Spleen (tissue), 11 donors: ENCODE data around the gene STAP2. TPM values are rescaled to one million over a fixed set of nuclear protein-coding genes. Genes with fewer than 3 reads are reported as not detected.
"Not testable (repeated sequence)": the region's sequence is repeated elsewhere in the genome, so short reads cannot be mapped to it uniquely, and the experiment has no call there.

ENCODE experiments used
- DNase-seq: peaks from one replicate; pipeline ENCODE4 v3.0.0-alpha.2; 2020
- H3K27ac ChIP-seq, 8 donors: fragments of 200-600 bp; sonication (generic) in 7 of 8; 1 replicate in 4 of 8; 2 replicates in 4 of 8; pipeline versions ENCODE4 v1.5.0 to v1.8.0; 2016 to 2021; ENCODE audit warnings: inconsistent platforms in 4 of 8, mild to moderate bottlenecking in 4 of 8, moderate library complexity in 1 of 8
- H3K27me3 ChIP-seq, 7 donors: fragments of 200-600 bp; sonication (generic) in 6 of 7; replicated peaks in 1 of 7; 1 replicate in 4 of 7; 2 replicates in 3 of 7; pipeline versions ENCODE4 v1.5.0 to v1.8.0; 2016 to 2021; ENCODE audit warnings: inconsistent platforms in 3 of 7, mild to moderate bottlenecking in 1 of 7
- H3K36me3 ChIP-seq, 6 donors: fragments of 200-600 bp; sonication (generic) in 5 of 6; 1 replicate in 4 of 6; 2 replicates in 2 of 6; pipeline versions ENCODE4 v1.5.0 to v1.8.0; 2016 to 2021; ENCODE audit warnings: inconsistent platforms in 2 of 6
- H3K4me1 ChIP-seq, 6 donors: fragments of 200-600 bp; sonication (generic) in 5 of 6; 1 replicate in 3 of 6; 2 replicates in 3 of 6; pipeline versions ENCODE4 v1.5.0 to v1.8.0; 2016 to 2021; ENCODE audit warnings: inconsistent platforms in 3 of 6
- H3K4me3 ChIP-seq, 8 donors: fragments of 200-600 bp; sonication (generic) in 7 of 8; 1 replicate in 4 of 8; 2 replicates in 4 of 8; pipeline versions ENCODE4 v1.5.0 to v1.8.0; 2016 to 2021; ENCODE audit warnings: inconsistent platforms in 4 of 8, mild to moderate bottlenecking in 4 of 8, moderate library complexity in 2 of 8
- H3K9me3 ChIP-seq, 8 donors: fragments of 200-600 bp; sonication (generic) in 7 of 8; 1 replicate in 4 of 8; 2 replicates in 4 of 8; pipeline versions ENCODE4 v1.5.0 to v1.8.0; 2016 to 2021; ENCODE audit warnings: inconsistent platforms in 4 of 8
- CTCF ChIP-seq, 11 experiments: fragments of 200-600 bp in 7 of 11; fragments of 450-650 bp in 4 of 11; sonication (generic) in 4 of 11; IDR thresholded peaks in 8 of 11; conservative IDR thresholded peaks in 3 of 11; 1 replicate in 7 of 11; 2 replicates in 4 of 11; pipeline versions ENCODE4 v1.4.0 to v1.8.0; 2016 to 2021; ENCODE audit warnings: antibody characterized with exemption in 11 of 11, inconsistent platforms in 4 of 11, mild to moderate bottlenecking in 1 of 11
- POLR2A ChIP-seq, 3 donors: fragments of 450-650 bp; IDR thresholded peaks; one replicate each; pipeline ENCODE4 v1.5.1; 2017; ENCODE audit warnings: antibody characterized with exemption in 3 of 3, mild to moderate bottlenecking in 1 of 3
- POLR2AphosphoS5 ChIP-seq, 3 donors: sonication (generic); formaldehyde crosslinking; IDR thresholded peaks; one replicate each; pipeline ENCODE4 v1.5.1; 2017; ENCODE audit warnings: antibody characterized with exemption in 3 of 3
- WGBS, 5 donors: extraction: QIAGEN DNeasy Blood & Tissue Kit in 3 of 5; methylation state at CpG; one replicate each; pipeline versions ENCODE4 v1.1.5 to v1.1.7; 2013 to 2018; 5-methylcytosine and 5-hydroxymethylcytosine counted together
- intact Hi-C: fragments of 100-400 bp; cut with DNase I; formaldehyde crosslinking; loops from one replicate; pipeline ENCODE4 v1.15.0; 2023; ENCODE audit warnings: low total_unique reads
- polyA plus RNA-seq, 3 donors: library from polyadenylated mRNA; stranded (reverse); fragments of 200-250 nt; gene quantifications; one replicate each; pipeline ENCODE4 v1.2.1, GENCODE V29; 2013
- total RNA-seq, 7 donors: library from RNA; depleted of rRNA in 3 of 7; stranded (reverse); fragments of >200 nt in 3 of 7; fragmentation: NEBNext Ultra II Directional in 4 of 7; extraction: Animal tissue kit (Norgen Biotek cat#: 25700) in 4 of 7; gene quantifications; one replicate each; pipeline versions ENCODE4 v1.1.0 to v1.2.1, GENCODE V29; 2016 to 2021
- donor health status: healthy with polysubstance abuse.
- donor health status: DM: no; HTN: no; CAD: no; lungs with moderate emphysema.
- donor health status: DM: no; HTN: no; CAD: no.
- donor health status: Bipolar disorder and iron deficiency.
- donor health status: healthy.
- donor health status: DM: no; HTN: no; CAD: no.
- donor health status: DM: yes; HTN: yes; CAD: no.

STAP2 gene
- total and polyA plus RNA-seq, 10 donors, result 0.79 to 5.1 (median 2.1) TPM; not detected in 1

DNA sequence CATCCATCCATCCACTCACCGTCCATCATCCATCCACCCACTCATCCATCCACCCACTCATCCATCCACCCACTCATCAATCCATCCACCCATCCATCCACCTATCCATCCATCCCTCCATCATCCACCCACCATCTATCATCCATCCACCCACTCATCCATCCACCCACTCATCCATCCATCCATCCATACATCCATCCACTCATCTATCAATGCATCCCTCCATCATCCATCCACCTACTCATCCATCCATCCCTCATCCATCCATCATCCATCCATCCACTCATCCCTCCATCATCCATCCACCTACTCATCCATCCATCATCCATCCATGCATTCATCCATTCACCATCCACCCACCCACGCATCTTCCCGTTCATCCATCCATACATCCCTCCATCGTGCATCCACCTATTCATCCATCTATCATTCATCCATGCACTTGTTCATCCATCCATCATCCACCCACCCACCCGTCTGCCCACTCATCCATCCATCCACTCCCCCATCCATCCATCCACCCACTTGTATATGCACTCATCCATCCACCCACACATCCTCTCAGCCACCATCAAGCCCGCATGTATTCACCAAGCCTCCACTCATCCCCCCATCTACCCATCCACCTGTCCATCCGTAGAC lies 3.6 kb downstream of the STAP2 start:
- Histone ChIP-seq H3K4me1 (peaks cover 6 to 20% (median 11%) of the 10 kb centered on the region in 6 donors), H3K27me3 (peaks cover 0 to 11% (median 0%) of the 10 kb centered on the region in 7 donors), H3K9me3 (no peaks in the 10 kb centered on the region), H3K36me3 (no peaks in the 10 kb centered on the region), H3K4me3 (no peak overlapping the region), H3K27ac (no peak overlapping the region)
- no peak for TF ChIP-seq POLR2A (IDR thresholded peaks at IDR 0.05)
- TF ChIP-seq CTCF (IDR thresholded peaks at IDR 0.05 in 8 of 11, conservative IDR thresholded peaks at IDR 0.05 in 3 of 11), result no peak
- no peak for TF ChIP-seq POLR2AphosphoS5 (IDR thresholded peaks at IDR 0.05)
- intact Hi-C loops, result no loop called here
- no peak for DNase-seq
- WGBS, 5 donors, result 93 to 94% (median 93%) methylated on average over 7 of the region's 7 CpGs

- TF ChIP-seq POLR2A (IDR thresholded peaks at IDR 0.05), result no peak
- no peak for TF ChIP-seq POLR2AphosphoS5 (IDR thresholded peaks at IDR 0.05)
- no peak for TF ChIP-seq CTCF (IDR thresholded peaks at IDR 0.05 in 8 of 11, conservative IDR thresholded peaks at IDR 0.05 in 3 of 11)
These were observed 8.8 kb downstream of the STAP2 start for GRCh38 chr19:4329858-4330257.

DNA sequence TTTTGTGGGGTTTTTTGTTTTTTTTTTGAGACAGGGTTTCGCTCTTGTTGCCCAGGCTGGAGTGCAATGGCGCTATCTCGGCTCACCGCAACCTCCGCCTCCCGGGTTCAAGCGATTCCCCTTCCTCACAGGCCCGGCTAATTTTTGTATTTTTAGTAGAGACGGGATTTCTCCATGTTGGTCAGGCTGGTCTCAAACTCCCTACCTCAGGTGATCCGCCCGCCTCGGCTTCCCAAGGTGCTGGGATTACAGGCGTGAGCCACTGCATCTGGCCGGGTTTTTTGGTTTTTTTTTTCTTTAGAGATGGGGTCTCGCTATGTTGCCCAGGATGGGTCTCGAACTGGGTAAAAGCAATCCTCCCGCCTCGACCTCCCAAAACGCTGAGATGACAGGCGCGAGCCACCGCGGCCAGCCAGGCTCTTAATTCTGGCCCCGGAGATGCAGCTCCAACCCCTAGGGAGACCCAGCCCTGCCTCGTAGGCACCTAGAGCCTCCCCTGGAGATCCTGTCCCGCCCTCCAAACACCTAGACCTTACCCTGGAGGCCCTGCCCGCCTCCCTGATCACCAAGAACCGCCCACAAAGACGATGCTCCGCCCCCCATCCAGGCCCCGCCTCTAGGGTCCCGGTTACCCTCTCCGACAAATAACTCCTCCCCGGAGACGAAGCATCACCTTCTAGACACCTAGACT lies 9.5 kb downstream of the STAP2 start:
- H3K36me3 ChIP-seq, H3K9me3 ChIP-seq, intact Hi-C loops: not testable (repeated sequence)
- Histone ChIP-seq H3K27me3 (peaks cover 0 to 38% (median 11%) of the 10 kb centered on the region in 7 donors), H3K27ac (peak overlapping the region in 3 of 8 donors; percentile 44 to 55 (median 53)), H3K4me1 (peaks cover 3 to 30% (median 25%) of the 10 kb centered on the region in 6 donors), H3K4me3 (peak overlapping the region; percentile 9 to 66 (median 42))
- DNase-seq, result peak; percentile 80
- WGBS, 5 donors, result 30 to 71% (median 46%) methylated on average over 32 to 35 of the region's 35 CpGs

More at GRCh38 chr19:4329858-4330257, 8.8 kb downstream of the STAP2 start:
- Histone ChIP-seq H3K27ac (no peak overlapping the region), H3K27me3 (peaks cover 0 to 38% (median 11%) of the 10 kb centered on the region in 7 donors), H3K4me1 (peaks cover 3 to 30% (median 25%) of the 10 kb centered on the region in 6 donors), H3K36me3 (no peaks in the 10 kb centered on the region), H3K4me3 (no peak overlapping the region), H3K9me3 (no peaks in the 10 kb centered on the region)
- no peak for DNase-seq
- intact Hi-C loops, result no loop called here
- 95 to 98% (median 97%) methylated on average over 15 to 19 of the region's 19 CpGs for WGBS, 5 donors

DNA sequence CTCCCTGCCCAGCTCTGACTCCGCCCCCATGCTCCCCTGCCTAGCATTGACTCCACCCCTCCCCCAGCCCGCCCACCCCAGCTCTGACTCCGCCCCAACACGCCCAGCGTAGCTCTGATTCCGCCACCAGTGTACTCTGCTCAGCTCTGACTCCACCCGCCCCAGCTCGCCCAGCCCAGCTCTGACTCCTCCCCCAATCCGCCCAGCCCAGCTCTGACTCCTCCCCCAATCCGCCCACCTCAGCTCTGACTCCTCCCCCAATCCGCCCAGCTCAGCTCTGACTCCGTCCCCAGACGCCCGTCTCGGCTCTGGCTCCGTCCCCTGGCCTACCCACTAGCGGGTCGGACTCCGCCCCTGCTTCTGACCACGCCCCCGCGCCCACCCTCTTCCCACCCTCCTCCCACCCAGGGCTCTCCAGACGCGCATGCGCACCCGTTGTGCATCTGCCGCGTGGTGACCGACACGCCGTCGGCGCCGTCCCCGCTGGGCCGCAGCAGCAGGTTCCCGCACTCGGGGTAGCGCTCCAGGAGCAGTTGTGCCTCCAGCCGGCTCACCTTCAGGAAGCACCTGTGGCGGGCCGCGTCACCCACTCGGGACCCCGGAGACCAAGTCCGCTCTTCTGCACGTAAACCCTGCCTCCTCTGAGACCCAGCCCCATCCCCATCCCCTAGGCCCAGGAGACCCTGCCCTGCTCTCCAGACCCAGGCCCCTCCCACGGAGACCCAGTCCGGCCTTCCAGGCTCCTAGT lies 10.2 kb downstream of the STAP2 start:
- 1 to 2% (median 2%) methylated on average over 34 to 49 of the region's 49 CpGs for WGBS, 5 donors
- intact Hi-C loops, result no loop called here

More for the DNA sequence above, 10.2 kb downstream of the STAP2 start:
- TF ChIP-seq CTCF (IDR thresholded peaks at IDR 0.05 in 8 of 11, conservative IDR thresholded peaks at IDR 0.05 in 3 of 11) (no peak), POLR2AphosphoS5 (IDR thresholded peaks at IDR 0.05) (peak; percentile 77 to 86 (median 83)), POLR2A (IDR thresholded peaks at IDR 0.05) (no peak)
- Histone ChIP-seq H3K9me3 (no peaks in the 10 kb centered on the region), H3K4me3 (peak overlapping the region; percentile 9 to 66 (median 42)), H3K4me1 (peaks cover 3 to 30% (median 25%) of the 10 kb centered on the region in 6 donors), H3K27ac (peak overlapping the region in 4 of 8 donors; percentile 44 to 58 (median 50)), H3K36me3 (no peaks in the 10 kb centered on the region), H3K27me3 (peaks cover 0 to 38% (median 11%) of the 10 kb centered on the region in 7 donors)
- DNase-seq, result peak; percentile 98
